Suprapubic skin (tissue), 4 donors: ENCODE measurements around the gene INS. TPM values are rescaled to one million over a fixed set of nuclear protein-coding genes. Genes with fewer than 3 reads are reported as not detected.
"Not testable (repeated sequence)": the region's sequence is repeated elsewhere in the genome, so short reads cannot be mapped to it uniquely, and the experiment has no call there.

Experiments
- DNase-seq, 2 donors: peaks; one replicate each; pipeline ENCODE4 v3.0.0-alpha.2; 2019; ENCODE audit warnings: low spot score in 2 of 2
- H3K27ac ChIP-seq: fragments of 200-600 bp; sonication (generic); one replicate; pipeline ENCODE4 v1.5.1; 2019
- H3K27me3 ChIP-seq: fragments of 200-600 bp; sonication (generic); one replicate; pipeline ENCODE4 v1.5.1; 2019
- H3K36me3 ChIP-seq: fragments of 200-600 bp; sonication (generic); one replicate; pipeline ENCODE4 v1.5.1; 2019
- H3K4me1 ChIP-seq: fragments of 200-600 bp; sonication (generic); one replicate; pipeline ENCODE4 v1.5.1; 2019
- H3K4me3 ChIP-seq: fragments of 200-600 bp; sonication (generic); one replicate; pipeline ENCODE4 v1.5.1; 2019; ENCODE audit warnings: mild to moderate bottlenecking
- H3K9me3 ChIP-seq: fragments of 200-600 bp; sonication (generic); one replicate; pipeline ENCODE4 v1.5.1; 2019
- EP300 ChIP-seq: sonication (generic); formaldehyde crosslinking; IDR thresholded peaks from one replicate; pipeline ENCODE4 v1.6.1; 2017; ENCODE audit warnings: antibody characterized with exemption
- POLR2A ChIP-seq, 2 donors: fragments of 450-650 bp; IDR thresholded peaks; one replicate each; pipeline ENCODE4 v1.6.1; 2017; ENCODE audit warnings: antibody characterized with exemption in 2 of 2, mild to moderate bottlenecking in 2 of 2, moderate library complexity in 2 of 2
- POLR2AphosphoS5 ChIP-seq, 3 donors: sonication (generic); formaldehyde crosslinking; IDR thresholded peaks; one replicate each; pipeline ENCODE4 v1.6.1; 2017; ENCODE audit warnings: antibody characterized with exemption in 3 of 3
- WGBS: methylation state at CpG from one replicate; pipeline ENCODE4 v1.1.5; 2018; 5-methylcytosine and 5-hydroxymethylcytosine counted together
- total RNA-seq, 4 donors: library from RNA; depleted of rRNA; stranded (reverse); fragments of >200 nt; gene quantifications; one replicate each; pipeline ENCODE4 v1.1.0, GENCODE V29; 2016
- TF ChIP-seq, protein P1 (sequence below), 2 donors: fragments of 200-600 bp in 1 of 2; fragments of 450-650 bp in 1 of 2; sonication (generic) in 1 of 2; IDR thresholded peaks; one replicate each; pipeline ENCODE4 v1.5.1; 2016 to 2019; ENCODE audit warnings: antibody characterized with exemption in 2 of 2, mild to moderate bottlenecking in 1 of 2, moderate library complexity in 1 of 2

The INS gene
- total RNA-seq, 4 donors from 2014 or later: not detected

- H3K4me3 ChIP-seq: no peak overlapping the region
- H3K27me3 ChIP-seq: peaks cover 17% of the 10 kb centered on the region
- H3K9me3 ChIP-seq: no peaks in the 10 kb centered on the region
- 94% methylated on average over 17 of the region's 28 CpGs for WGBS
- TF ChIP-seq POLR2A (IDR thresholded peaks at IDR 0.05): no peak
- TF ChIP-seq, protein P1, sequence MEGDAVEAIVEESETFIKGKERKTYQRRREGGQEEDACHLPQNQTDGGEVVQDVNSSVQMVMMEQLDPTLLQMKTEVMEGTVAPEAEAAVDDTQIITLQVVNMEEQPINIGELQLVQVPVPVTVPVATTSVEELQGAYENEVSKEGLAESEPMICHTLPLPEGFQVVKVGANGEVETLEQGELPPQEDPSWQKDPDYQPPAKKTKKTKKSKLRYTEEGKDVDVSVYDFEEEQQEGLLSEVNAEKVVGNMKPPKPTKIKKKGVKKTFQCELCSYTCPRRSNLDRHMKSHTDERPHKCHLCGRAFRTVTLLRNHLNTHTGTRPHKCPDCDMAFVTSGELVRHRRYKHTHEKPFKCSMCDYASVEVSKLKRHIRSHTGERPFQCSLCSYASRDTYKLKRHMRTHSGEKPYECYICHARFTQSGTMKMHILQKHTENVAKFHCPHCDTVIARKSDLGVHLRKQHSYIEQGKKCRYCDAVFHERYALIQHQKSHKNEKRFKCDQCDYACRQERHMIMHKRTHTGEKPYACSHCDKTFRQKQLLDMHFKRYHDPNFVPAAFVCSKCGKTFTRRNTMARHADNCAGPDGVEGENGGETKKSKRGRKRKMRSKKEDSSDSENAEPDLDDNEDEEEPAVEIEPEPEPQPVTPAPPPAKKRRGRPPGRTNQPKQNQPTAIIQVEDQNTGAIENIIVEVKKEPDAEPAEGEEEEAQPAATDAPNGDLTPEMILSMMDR (IDR thresholded peaks at IDR 0.05): no peak
- TF ChIP-seq POLR2AphosphoS5 (IDR thresholded peaks at IDR 0.05): no peak
- no peak for TF ChIP-seq EP300
- H3K36me3 ChIP-seq: no peaks in the 10 kb centered on the region
- DNase-seq: no peak
- H3K4me1 ChIP-seq: peaks cover 25% of the 10 kb centered on the region
- no peak overlapping the region for H3K27ac ChIP-seq
These were observed 36.9 kb upstream of the INS start for GRCh38 chr11:2197771-2198520.

DNA sequence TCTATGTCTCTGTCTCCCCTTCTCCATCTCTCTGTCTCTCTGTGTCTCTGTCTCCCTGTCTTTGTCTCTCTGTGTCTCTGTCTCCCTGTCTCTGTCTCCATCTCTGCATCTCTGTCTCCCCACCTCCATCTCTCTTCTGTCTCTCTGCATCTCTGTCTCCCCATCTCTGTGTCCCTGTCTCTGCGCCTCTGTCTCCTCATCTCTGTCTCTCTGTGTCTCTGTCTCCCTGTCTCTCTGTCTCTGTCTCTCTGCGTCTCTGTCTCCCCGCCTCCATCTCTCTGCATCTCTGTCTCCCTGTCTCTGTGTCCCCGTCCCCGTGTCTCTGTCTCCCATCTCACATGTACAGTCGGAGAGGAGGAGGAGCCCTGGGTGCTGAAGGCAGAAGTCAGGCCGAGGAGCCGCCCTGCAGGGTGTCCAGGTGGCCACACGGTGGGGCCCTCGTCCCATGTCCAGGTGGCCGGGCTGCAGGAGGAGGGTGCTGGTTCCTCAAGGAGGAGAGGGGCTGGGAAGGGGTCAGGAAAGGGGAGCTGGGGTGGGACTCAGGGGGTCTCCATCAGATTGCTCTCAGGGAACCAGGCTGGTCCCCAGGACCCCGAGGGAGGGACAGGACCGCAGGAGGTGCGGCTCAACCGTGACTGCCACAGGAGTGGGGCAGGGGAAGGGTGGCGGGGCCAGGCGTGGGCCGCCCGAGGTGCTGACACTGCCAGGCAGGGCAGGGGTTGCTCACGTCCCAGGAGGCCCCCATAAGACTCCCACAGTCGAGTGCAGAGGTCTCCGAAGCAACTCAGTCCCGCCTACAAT lies 36.2 kb upstream of the INS start:
- DNase-seq: no peak
- TF ChIP-seq POLR2A (IDR thresholded peaks at IDR 0.05) (no peak), EP300 (no peak)
- TF ChIP-seq, protein P1 (IDR thresholded peaks at IDR 0.05): peak; percentile 82 to 94
- peaks cover 24% of the 10 kb centered on the region for H3K27me3 ChIP-seq
- WGBS: 7% methylated on average over 11 of the region's 23 CpGs
- H3K4me3 ChIP-seq: no peak overlapping the region
- H3K9me3 ChIP-seq: no peaks in the 10 kb centered on the region
- H3K4me1 ChIP-seq: peaks cover 22% of the 10 kb centered on the region
- no peaks in the 10 kb centered on the region for H3K36me3 ChIP-seq
- H3K27ac ChIP-seq: no peak overlapping the region

- H3K27me3 ChIP-seq: peaks cover 38% of the 10 kb centered on the region
These were observed 34.7 kb upstream of the INS start for GRCh38 chr11:2195756-2196088.

DNA sequence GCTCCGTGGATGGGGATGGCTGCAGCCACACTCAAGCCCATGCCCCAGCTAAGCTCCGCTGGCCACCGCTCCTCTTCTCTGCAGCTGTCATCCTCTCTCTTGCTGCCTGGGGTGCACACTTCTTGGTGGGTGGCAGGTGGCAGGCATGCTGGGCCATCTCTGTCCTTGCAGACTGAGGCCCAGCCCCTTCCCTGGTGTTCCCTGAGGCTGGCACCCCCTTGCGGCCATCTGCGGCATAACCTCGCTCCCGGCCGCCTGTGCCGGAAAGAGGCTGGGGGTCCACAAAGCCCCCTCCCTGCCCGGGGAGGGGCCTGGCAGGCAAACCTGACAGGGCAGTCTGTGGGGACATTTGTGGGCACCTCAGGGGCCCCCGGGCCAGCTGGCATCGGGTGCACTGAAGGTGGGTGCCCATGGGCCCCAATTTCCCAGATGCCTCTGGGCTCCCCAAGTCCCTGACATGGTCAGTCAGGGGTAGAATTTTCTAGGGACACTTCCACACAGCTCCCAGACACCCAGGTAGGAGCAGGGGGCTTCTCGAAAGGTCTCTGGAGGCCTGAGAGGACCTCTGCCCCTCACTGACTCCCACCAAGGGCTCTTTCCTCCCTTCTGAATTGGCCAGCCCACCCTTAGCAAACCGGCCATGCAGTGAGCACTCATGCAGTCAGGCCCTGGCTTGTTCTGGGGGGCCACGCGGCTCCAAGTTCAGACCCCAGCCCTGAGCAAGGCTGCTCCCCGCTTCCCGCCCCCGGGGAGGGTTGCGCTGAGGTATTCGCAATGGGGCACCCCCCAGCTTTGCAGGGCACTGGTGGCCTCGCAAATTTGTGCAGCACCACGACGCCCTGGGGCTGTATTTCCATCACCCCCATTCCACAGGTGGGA lies 34.1 kb upstream of the INS start:
- peaks cover 44% of the 10 kb centered on the region for H3K27me3 ChIP-seq
- H3K9me3 ChIP-seq: no peaks in the 10 kb centered on the region
- no peaks in the 10 kb centered on the region for H3K36me3 ChIP-seq
- no peak overlapping the region for H3K4me3 ChIP-seq
- no peak overlapping the region for H3K27ac ChIP-seq
- H3K4me1 ChIP-seq: peaks cover 29% of the 10 kb centered on the region
- no peak for DNase-seq
- no peak for TF ChIP-seq POLR2A (IDR thresholded peaks at IDR 0.05)
- TF ChIP-seq, protein P1 (IDR thresholded peaks at IDR 0.05): peak; percentile 44 to 91
- WGBS: 64% methylated on average over 16 of the region's 24 CpGs

More at GRCh38 chr11:2195756-2196088, 34.7 kb upstream of the INS start:
- TF ChIP-seq, protein P1 (IDR thresholded peaks at IDR 0.05): no peak
- no peak for TF ChIP-seq EP300
- TF ChIP-seq POLR2AphosphoS5 (IDR thresholded peaks at IDR 0.05): no peak
- TF ChIP-seq POLR2A (IDR thresholded peaks at IDR 0.05): no peak
- 94% methylated on average over 4 of the region's 7 CpGs for WGBS
- Histone ChIP-seq H3K36me3 (no peaks in the 10 kb centered on the region), H3K9me3 (no peaks in the 10 kb centered on the region), H3K4me1 (peaks cover 26% of the 10 kb centered on the region), H3K4me3 (no peak overlapping the region), H3K27ac (no peak overlapping the region)
- no peak for DNase-seq

DNA sequence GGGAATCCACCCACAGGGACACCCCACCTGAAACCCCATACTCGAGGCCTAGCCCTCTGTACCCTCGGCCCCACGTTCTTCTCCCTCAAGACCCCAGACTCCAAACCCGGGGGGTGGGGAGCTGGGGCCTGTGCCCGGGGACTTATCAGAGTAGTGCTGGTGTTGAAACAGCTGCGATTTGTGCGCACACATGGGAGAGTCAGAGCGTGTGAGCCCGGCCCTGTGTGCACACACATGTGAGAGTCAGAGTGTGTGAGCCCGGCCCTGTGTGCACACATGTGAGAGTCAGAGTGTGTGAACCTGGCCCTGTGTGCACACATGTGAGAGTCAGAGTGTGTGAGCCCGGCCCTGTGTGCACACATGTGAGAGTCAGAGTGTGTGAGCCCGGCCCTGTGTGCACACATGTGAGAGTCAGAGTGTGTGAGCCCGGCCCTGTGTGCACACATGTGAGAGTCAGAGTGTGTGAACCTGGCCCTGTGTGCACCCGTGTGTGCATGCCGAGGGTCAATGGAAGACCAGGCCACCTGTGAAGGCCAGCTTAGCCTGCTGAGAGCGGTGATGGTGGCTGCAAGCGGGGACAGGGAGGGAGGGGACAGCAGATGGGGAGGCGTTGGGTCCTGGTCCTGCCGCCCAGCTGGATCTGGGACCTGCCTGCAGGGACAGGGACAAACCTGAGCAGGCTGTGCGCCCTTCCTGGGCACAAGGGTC lies 33.0 kb upstream of the INS start:
- WGBS: 65% methylated on average over 8 of the region's 20 CpGs
- H3K9me3 ChIP-seq, H3K27ac ChIP-seq, H3K36me3 ChIP-seq, DNase-seq, H3K4me3 ChIP-seq: not testable (repeated sequence)
- Histone ChIP-seq H3K4me1 (peaks cover 29% of the 10 kb centered on the region), H3K27me3 (peaks cover 50% of the 10 kb centered on the region)
